NCI-H2227 (cell line): ENCODE results near the gene RASGRP3.
A peak's percentile ranks its signal among the peaks of the same experiment; 100 is the strongest.

Experiments used
- DNase-seq: peaks from one replicate; lab custom pipeline; 2025; ENCODE audit not compliant: unreplicated experiment; lab: John Stamatoyannopoulos, UW

The RASGRP3 gene

GRCh38 chr2:33492399-33493134 lies 16.1 kb downstream of the RASGRP3 start:
- no peak for DNase-seq

GRCh38 chr2:33494155-33494779 lies 17.8 kb downstream of the RASGRP3 start:
- no peak for DNase-seq

DNA sequence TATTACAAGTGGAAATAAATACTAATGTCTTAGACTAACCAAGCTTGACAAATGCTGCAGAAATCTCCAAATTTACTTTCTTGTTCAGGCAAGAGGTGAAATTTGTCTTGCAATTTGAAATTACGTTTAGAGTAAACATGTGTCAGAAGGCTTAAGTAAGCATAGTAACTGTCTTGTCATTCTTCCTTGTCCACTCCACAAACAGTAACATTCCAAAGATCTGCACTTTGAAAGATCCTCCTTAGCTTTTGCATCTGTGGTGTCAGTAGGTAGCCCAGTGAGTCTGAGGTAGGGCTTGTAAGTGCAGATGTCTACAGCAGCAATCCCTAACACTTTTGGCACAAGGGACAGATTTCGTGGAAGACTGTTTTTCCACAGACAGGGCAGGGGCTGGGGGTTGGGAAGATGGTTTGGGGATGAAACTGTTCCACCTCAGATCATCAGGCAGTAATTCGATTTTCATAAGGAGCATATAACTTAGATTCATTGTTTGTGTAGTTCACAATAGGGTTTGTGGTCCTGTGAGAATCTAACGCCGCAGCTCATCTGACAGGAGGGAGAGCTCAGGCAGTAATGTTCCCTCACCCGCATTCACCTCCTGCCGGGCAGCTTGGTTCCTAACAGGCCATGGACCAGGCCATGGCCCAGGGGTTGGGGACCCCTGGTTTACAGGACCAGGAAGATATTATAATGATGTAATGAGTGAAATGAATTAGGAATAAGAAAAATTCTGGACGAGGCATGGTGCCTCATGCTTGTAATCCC lies 18.6 kb downstream of the RASGRP3 start:
- no peak for DNase-seq

- no peak for DNase-seq
These were observed 19.2 kb downstream of the RASGRP3 start for GRCh38 chr2:33495683-33496082.

DNA sequence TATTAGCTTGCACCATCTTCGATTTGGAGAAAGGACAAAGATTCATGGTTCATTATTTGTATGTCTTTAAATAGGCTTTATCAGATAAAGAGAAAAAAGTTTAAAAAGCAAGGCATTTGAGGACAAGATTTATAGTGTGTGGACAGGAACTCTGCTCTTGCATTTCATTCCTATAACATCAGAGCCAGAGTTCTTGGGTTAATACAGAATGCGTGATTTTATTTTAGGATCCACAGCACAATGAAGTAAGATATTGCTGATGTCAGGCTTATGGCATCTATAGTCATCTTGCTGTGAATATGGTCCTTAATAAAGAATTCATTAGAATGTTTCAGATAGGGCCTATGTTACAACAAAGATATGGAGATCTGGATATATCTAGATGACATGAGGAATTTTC lies 19.7 kb downstream of the RASGRP3 start:
- no peak for DNase-seq

DNA sequence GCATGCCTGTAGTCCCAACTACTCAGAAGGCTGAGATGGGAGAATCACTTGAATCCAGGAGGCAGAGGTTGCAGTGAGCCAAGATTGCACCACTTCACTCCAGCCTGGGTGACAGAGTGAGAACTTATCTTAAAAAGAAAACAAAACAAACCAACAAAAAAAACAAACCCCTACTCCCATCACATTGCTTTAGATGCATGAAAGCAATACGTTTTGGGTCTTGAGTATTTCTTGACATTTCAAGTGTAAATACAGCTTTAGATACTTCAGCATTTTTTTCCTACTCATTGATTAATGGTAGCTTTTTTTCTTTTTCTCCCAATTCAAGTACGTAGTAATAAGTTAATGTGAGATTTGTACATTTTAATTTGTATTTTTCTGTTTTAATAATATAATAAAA lies 20.3 kb downstream of the RASGRP3 start:
- DNase-seq = no peak

DNA sequence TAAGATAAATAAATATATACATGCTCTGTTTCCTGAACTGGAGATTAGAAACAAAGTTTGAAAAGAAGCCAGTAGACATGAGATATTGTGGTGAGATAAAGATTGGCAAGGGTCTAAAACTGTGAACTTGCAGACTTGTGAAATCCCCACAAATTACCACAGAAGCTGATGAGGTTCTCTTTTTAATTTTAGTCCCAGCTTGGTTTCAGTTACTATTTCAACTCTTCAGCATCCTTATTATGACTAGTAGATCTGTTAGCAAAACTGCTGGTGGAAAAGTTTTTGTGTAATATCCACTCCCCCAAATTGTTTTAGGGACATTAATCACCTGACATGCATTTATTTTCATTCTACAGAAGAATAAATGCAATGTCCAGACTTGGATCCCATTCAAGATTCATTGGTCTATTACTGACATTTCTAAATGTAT lies 20.8 kb downstream of the RASGRP3 start:
- DNase-seq = no peak

- no peak for DNase-seq
These were observed 22.0 kb downstream of the RASGRP3 start for GRCh38 chr2:33498291-33498956.

- DNase-seq = no peak
These were observed 23.7 kb downstream of the RASGRP3 start for GRCh38 chr2:33500177-33500576.

- no peak for DNase-seq
These were observed 25.6 kb downstream of the RASGRP3 start for GRCh38 chr2:33502025-33502424.

- no peak for DNase-seq
These were observed 26.6 kb downstream of the RASGRP3 start for GRCh38 chr2:33503002-33503401.

DNA sequence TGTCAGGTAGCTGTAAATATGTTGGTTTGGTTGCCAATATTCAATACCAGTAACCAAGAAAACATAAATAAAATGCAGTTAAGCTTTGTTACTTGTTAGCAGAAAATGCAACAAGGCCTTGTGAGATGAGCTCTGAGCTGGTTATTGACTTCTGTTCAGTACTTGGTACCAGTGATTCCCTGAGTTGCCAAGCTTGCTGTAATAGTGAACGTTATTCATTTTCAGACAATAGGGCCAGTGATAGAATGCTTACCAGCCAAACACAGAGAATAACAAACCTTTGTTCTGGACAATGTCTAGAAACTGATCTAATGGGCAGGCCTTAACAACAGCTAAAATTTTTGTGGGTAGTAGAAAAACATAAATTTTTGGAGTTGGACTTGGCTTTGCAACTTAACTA lies 29.5 kb downstream of the RASGRP3 start:
- DNase-seq = no peak

DNA sequence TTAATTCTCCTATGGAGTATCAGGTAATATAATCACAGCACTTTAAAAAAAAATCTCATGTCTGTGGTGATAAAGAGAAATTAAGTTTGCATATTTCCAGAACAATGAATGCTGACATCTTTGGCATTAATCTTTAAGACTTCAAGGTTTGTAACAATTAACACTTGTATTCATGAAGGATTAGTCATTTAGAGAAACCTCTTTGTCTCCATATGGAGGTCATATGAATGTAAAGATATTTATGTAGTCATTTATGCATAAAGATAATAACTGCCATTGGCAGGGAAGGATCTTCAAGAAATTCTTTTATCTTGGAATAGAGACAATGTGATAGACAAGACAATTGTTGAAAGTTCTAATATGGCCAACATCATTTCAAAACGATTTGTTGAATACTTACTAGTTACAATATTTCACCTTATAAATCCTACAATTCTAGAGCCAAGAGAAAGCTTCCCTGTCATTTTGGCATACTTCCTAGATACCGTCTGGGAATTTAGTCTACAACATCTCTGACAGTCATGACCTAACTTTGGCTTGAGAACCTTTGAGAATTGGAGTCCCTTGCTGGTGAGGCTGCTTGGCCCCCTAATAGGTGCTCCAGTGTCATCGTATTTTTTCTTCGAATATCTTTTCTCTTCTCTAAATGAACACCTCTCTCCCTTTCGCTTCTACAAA lies 33.6 kb downstream of the RASGRP3 start:
- no peak for DNase-seq

- no peak for DNase-seq
These were observed 34.1 kb downstream of the RASGRP3 start for GRCh38 chr2:33510586-33510968.

DNA sequence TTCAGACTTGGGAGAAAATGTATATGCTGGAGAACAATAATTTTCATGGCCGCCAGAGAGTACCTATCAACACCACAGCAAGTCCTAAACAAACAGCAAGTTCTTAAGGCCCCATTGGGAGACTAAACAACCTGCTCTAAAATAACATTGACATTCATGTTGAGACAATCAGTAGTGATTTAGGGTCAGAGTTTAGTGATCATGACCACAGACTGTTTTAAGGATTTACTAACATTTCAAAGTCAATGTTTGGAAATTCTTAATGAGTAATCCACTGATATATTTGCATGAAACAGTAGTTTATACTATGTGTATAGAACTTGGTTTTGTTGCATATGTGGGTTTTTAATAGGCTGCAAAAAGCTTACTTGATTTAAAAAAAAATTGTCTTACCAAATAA lies 34.7 kb downstream of the RASGRP3 start:
- DNase-seq = no peak

GRCh38 chr2:33512112-33512511 lies 35.7 kb downstream of the RASGRP3 start:
- DNase-seq = no peak

GRCh38 chr2:33513480-33513879 lies 37.0 kb downstream of the RASGRP3 start:
- DNase-seq = no peak

GRCh38 chr2:33516456-33516995 lies 40.1 kb downstream of the RASGRP3 start:
- no peak for DNase-seq

- DNase-seq = no peak
These were observed 41.8 kb downstream of the RASGRP3 start for GRCh38 chr2:33518200-33518599.

DNA sequence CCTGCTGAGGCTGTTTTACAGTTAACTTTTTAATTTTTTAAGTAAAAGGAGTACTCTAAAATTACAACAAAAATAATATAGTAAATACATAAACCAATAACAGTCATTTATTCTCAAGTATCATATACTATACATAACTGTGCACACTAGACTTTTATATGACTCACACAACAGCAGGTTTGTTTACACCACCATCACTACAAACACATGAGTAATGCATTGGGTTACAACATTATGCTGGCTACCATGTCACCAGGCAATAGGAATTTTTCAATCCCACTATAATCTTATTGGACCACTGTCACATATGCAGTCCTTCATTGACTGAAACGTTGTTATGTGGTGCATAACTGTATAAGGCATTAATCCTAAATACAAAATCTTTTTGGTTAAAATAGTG lies 42.5 kb downstream of the RASGRP3 start:
- no peak for DNase-seq

DNA sequence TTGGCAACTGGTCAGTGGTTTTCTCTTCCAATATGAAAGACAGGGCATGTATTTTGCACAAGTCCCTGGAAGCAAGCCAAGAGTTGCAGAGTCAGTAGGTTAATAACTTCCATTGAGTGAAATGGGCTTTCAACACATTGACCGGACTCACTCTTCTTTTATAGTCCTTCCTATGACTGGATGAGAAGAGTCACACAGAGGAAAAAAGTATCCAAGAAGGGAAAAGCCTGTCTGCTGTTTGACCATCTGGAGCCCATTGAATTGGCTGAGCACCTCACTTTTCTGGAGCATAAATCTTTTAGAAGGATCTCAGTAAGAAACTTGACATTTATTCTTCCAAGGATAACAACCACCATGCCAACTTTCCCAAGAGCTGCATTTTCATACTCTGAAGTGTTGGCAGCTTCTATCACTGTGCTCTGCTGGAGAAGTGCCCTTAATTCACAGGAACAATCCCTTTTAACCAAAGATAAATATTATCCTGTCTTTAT lies 45.4 kb downstream of the RASGRP3 start:
- DNase-seq = peak; percentile 54
